Uterus (tissue), 2 donors: ENCODE data around the gene KCNH5.

ENCODE experiments used
- POLR2A ChIP-seq, 2 donors: fragments of 450-650 bp; IDR thresholded peaks; one replicate each; pipeline ENCODE4 v1.6.1; 2016; ENCODE audit warnings: antibody characterized with exemption in 2 of 2, mild to moderate bottlenecking in 1 of 2, moderate library complexity in 1 of 2
- TF ChIP-seq, protein P1 (sequence below), 4 experiments: fragments of 200-600 bp in 2 of 4; fragments of 450-650 bp in 2 of 4; sonication (generic) in 2 of 4; IDR thresholded peaks; one replicate each; pipeline ENCODE4 v1.5.1; 2016 to 2019; ENCODE audit warnings: antibody characterized with exemption in 4 of 4, mild to moderate bottlenecking in 2 of 4, moderate library complexity in 1 of 4

DNA sequence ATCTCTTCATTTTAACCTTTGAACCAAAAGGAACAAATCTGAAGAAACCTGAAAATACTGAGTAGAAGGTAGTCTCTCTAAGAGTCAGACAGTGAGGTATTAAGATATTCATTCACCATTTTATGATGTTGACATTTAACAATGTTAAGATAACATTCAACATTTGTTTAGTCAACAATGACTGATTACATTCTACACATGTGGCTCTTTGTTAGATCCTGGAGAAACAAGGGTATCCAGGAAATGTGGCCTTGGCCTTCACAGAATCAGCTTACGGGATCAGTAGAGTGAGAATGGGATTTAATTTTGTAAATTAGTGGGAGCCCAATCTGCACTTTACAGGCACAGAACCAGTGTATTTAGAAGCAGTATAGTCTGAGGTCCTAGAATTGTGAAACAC, 355.5 kb downstream of the KCNH5 start:
- TF ChIP-seq POLR2A (IDR thresholded peaks at IDR 0.05): no peak
- TF ChIP-seq, protein P1, sequence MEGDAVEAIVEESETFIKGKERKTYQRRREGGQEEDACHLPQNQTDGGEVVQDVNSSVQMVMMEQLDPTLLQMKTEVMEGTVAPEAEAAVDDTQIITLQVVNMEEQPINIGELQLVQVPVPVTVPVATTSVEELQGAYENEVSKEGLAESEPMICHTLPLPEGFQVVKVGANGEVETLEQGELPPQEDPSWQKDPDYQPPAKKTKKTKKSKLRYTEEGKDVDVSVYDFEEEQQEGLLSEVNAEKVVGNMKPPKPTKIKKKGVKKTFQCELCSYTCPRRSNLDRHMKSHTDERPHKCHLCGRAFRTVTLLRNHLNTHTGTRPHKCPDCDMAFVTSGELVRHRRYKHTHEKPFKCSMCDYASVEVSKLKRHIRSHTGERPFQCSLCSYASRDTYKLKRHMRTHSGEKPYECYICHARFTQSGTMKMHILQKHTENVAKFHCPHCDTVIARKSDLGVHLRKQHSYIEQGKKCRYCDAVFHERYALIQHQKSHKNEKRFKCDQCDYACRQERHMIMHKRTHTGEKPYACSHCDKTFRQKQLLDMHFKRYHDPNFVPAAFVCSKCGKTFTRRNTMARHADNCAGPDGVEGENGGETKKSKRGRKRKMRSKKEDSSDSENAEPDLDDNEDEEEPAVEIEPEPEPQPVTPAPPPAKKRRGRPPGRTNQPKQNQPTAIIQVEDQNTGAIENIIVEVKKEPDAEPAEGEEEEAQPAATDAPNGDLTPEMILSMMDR (IDR thresholded peaks at IDR 0.05): no peak
